Astrocyte (in vitro differentiated cells and primary cell): ENCODE data around the gene CFAP157. TPM values are rescaled to one million over a fixed set of nuclear protein-coding genes. Genes with fewer than 3 reads are reported as not detected.

Experiments used
- DNase-seq: peaks from one replicate; pipeline ENCODE4 v3.0.0-alpha.2; 2010; ENCODE audit warnings: low read depth
- FAIRE-seq: peaks from 2 replicates; lab custom pipeline; 2011; peaks lifted over from hg19 to GRCh38; lab: Jason Lieb, UNC
- H2AFZ ChIP-seq: 2 replicates; pipeline ENCODE4 v1.6.0; 2012; ENCODE audit warnings: low read depth, low read length, inconsistent platforms
- H3K27ac ChIP-seq: 2 replicates; pipeline ENCODE4 v1.5.1; 2011; ENCODE audit warnings: low read depth, low read length, inconsistent platforms
- H3K27me3 ChIP-seq: 2 replicates; pipeline ENCODE4 v1.6.0; 2011; ENCODE audit warnings: low read length, inconsistent platforms; ENCODE audit not compliant: insufficient read depth
- H3K36me3 ChIP-seq: 2 replicates; pipeline ENCODE4 v1.5.1; 2011; ENCODE audit warnings: low read length, inconsistent platforms; ENCODE audit not compliant: insufficient read depth
- H3K4me1 ChIP-seq: 2 replicates; pipeline ENCODE4 v1.5.1; 2011; ENCODE audit warnings: low read length, inconsistent platforms; ENCODE audit not compliant: insufficient read depth
- H3K4me2 ChIP-seq: 2 replicates; pipeline ENCODE4 v1.6.0; 2012; ENCODE audit warnings: low read length, inconsistent platforms
- H3K4me3 ChIP-seq: 2 replicates; pipeline ENCODE4 v1.5.1; 2011; ENCODE audit warnings: low read depth, mild to moderate bottlenecking, low read length, inconsistent platforms; ENCODE audit not compliant: insufficient read depth
- H3K79me2 ChIP-seq: 2 replicates; pipeline ENCODE4 v1.6.0; 2012; ENCODE audit warnings: mild to moderate bottlenecking, low read length, inconsistent platforms; ENCODE audit not compliant: insufficient read depth
- H3K9ac ChIP-seq: 2 replicates; pipeline ENCODE4 v1.6.0; 2012; ENCODE audit warnings: mild to moderate bottlenecking, low read length, inconsistent platforms
- H3K9me3 ChIP-seq: 2 replicates; pipeline ENCODE4 v1.5.1; 2012; ENCODE audit warnings: low read depth, mild to moderate bottlenecking, low read length, inconsistent platforms; ENCODE audit not compliant: insufficient read depth
- H4K20me1 ChIP-seq: 2 replicates; pipeline ENCODE4 v1.6.0; 2012; ENCODE audit warnings: low read length, inconsistent platforms; ENCODE audit not compliant: insufficient read depth
- H3K27ac Mint-ChIP-seq: one replicate; pipeline ENCODE4 v1.8.0; 2021; ENCODE audit warnings: mild to moderate bottlenecking, mixed read lengths; ENCODE audit not compliant: unreplicated experiment
- H3K27me3 Mint-ChIP-seq: one replicate; pipeline ENCODE4 v1.8.0; 2021; ENCODE audit warnings: low read depth, mixed read lengths; ENCODE audit not compliant: unreplicated experiment
- H3K36me3 Mint-ChIP-seq: one replicate; pipeline ENCODE4 v1.8.0; 2021; ENCODE audit warnings: low read depth, mixed read lengths; ENCODE audit not compliant: unreplicated experiment
- H3K4me1 Mint-ChIP-seq: one replicate; pipeline ENCODE4 v1.8.0; 2021; ENCODE audit warnings: low read depth, mixed read lengths; ENCODE audit not compliant: unreplicated experiment
- H3K4me3 Mint-ChIP-seq: one replicate; pipeline ENCODE4 v1.8.0; 2021; ENCODE audit warnings: mild to moderate bottlenecking, moderate library complexity, mixed read lengths; ENCODE audit not compliant: unreplicated experiment
- H3K9me3 Mint-ChIP-seq: one replicate; pipeline ENCODE4 v1.8.0; 2021; ENCODE audit warnings: mild to moderate bottlenecking, mixed read lengths; ENCODE audit not compliant: unreplicated experiment
- CTCF ChIP-seq: IDR thresholded peaks from 2 replicates; pipeline ENCODE4 v1.5.1; 2011; ENCODE audit warnings: low read depth, mild to moderate bottlenecking, inconsistent platforms, low read length, moderate library complexity; ENCODE audit not compliant: insufficient read depth
- EZH2 ChIP-seq: IDR thresholded peaks from 2 replicates; pipeline ENCODE4 v1.6.1; 2012; ENCODE audit warnings: mild to moderate bottlenecking, low read length, inconsistent platforms; ENCODE audit not compliant: insufficient read depth
- total RNA-seq: library from RNA; stranded (reverse); gene quantifications from 2 replicates; pipeline ENCODE4 v1.2.1, GENCODE V29; 2021

Gene CFAP157
- total RNA-seq, 1 donor from 2014 or later = 0.09 TPM

GRCh38 chr9:127763918-127764384 lies 57.2 kb downstream of the CFAP157 start:
- Histone ChIP-seq H3K79me2 (no peaks in the 10 kb centered on the region), H3K4me2 (peak overlapping the region; percentile 10), H3K27me3 (no peaks in the 10 kb centered on the region), H3K4me3 (no peak overlapping the region), H3K27ac (no peak overlapping the region), H3K9me3 (no peaks in the 10 kb centered on the region), H4K20me1 (no peaks in the 10 kb centered on the region), H3K36me3 (no peaks in the 10 kb centered on the region), H3K4me1 (peaks cover 15% of the 10 kb centered on the region), H3K9ac (no peak overlapping the region), H2AFZ (peak overlapping the region; percentile 57)
- Mint-ChIP-seq H3K4me3 (no peak overlapping the region), H3K9me3 (peaks cover 4% of the 10 kb centered on the region), H3K27ac (no peak overlapping the region), H3K4me1 (peaks cover 29% of the 10 kb centered on the region), H3K36me3 (peaks cover 12% of the 10 kb centered on the region), H3K27me3 (peaks cover 15% of the 10 kb centered on the region)
- DNase-seq = no peak
- no peak for FAIRE-seq
- no peak for TF ChIP-seq EZH2
- peak; percentile 16 for TF ChIP-seq CTCF

GRCh38 chr9:127765418-127765817 lies 58.6 kb downstream of the CFAP157 start:
- Histone ChIP-seq H3K4me2 (no peak overlapping the region), H4K20me1 (no peaks in the 10 kb centered on the region), H3K27ac (no peak overlapping the region), H3K4me1 (peaks cover 21% of the 10 kb centered on the region), H3K4me3 (no peak overlapping the region), H3K27me3 (no peaks in the 10 kb centered on the region), H3K36me3 (no peaks in the 10 kb centered on the region), H3K9ac (no peak overlapping the region), H2AFZ (no peak overlapping the region), H3K79me2 (no peaks in the 10 kb centered on the region), H3K9me3 (no peaks in the 10 kb centered on the region)
- H3K36me3 Mint-ChIP-seq = peaks cover 12% of the 10 kb centered on the region
- DNase-seq (no peak), FAIRE-seq (no peak)
- H3K27ac Mint-ChIP-seq = no peak overlapping the region
- H3K4me3 Mint-ChIP-seq = no peak overlapping the region
- no peak for TF ChIP-seq EZH2
- H3K27me3 Mint-ChIP-seq = peaks cover 15% of the 10 kb centered on the region
- peaks cover 33% of the 10 kb centered on the region for H3K4me1 Mint-ChIP-seq
- peaks cover 4% of the 10 kb centered on the region for H3K9me3 Mint-ChIP-seq

Other genes with a start within 250 kb of the CFAP157 start
- gene STXBP1, start 94.7 kb upstream of the CFAP157 start, total RNA-seq = 39.6 and 45.4 TPM in 2 replicates
- 9.9 and 13.5 TPM in 2 replicates for gene PTRH1, start 8.7 kb downstream of the CFAP157 start, total RNA-seq
- gene TTC16, start 9.1 kb downstream of the CFAP157 start, total RNA-seq = not detected in 2 replicates
- 7.5 and 8.5 TPM in 2 replicates for gene TOR2A, start 28.3 kb downstream of the CFAP157 start, total RNA-seq
- 4.6 and 5.8 TPM in 2 replicates for gene SH2D3C, start 71.7 kb downstream of the CFAP157 start, total RNA-seq
- gene CDK9, start 79.0 kb downstream of the CFAP157 start, total RNA-seq = 70.5 and 71.7 TPM in 2 replicates
- 44.6 and 49.4 TPM in 2 replicates for gene FPGS, start 95.9 kb downstream of the CFAP157 start, total RNA-seq
- gene ENG, start 147.7 kb downstream of the CFAP157 start, total RNA-seq = 1.2 and 1.5 TPM in 2 replicates
- 78.0 and 79.5 TPM in 2 replicates for gene AK1, start 170.7 kb downstream of the CFAP157 start, total RNA-seq
- gene ST6GALNAC6, start 192.6 kb downstream of the CFAP157 start, total RNA-seq = 30.4 and 37.5 TPM in 2 replicates
- gene ST6GALNAC4, start 210.1 kb downstream of the CFAP157 start, total RNA-seq = 14.5 and 21.7 TPM in 2 replicates
- gene PIP5KL1, start 223.8 kb downstream of the CFAP157 start, total RNA-seq = 4.6 and 4.9 TPM in 2 replicates
- 32.7 and 34.3 TPM in 2 replicates for gene DPM2, start 230.9 kb downstream of the CFAP157 start, total RNA-seq